ENCODE data around the gene BDKRB1.

DNA sequence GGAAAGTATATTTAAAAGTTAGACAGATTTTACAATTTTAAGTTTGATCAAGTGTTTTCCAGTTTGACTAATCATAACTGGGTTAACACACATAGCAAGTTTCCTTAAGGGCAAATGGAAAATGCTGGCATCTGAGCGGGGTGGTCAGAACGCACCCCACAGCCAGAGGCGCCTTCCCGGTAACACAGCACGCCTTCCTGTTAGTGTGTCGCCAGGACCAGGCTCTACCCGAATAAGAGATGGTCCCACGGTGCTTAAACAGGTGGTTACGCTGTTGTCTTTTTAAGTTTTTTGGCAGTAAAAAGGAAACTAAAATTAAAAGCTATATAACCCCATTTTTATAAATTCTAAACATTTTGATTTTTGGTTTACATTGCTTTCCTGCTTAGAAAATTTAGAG, 28.0 kb downstream of the BDKRB1 start:
- TF ChIP-seq, protein P1, sequence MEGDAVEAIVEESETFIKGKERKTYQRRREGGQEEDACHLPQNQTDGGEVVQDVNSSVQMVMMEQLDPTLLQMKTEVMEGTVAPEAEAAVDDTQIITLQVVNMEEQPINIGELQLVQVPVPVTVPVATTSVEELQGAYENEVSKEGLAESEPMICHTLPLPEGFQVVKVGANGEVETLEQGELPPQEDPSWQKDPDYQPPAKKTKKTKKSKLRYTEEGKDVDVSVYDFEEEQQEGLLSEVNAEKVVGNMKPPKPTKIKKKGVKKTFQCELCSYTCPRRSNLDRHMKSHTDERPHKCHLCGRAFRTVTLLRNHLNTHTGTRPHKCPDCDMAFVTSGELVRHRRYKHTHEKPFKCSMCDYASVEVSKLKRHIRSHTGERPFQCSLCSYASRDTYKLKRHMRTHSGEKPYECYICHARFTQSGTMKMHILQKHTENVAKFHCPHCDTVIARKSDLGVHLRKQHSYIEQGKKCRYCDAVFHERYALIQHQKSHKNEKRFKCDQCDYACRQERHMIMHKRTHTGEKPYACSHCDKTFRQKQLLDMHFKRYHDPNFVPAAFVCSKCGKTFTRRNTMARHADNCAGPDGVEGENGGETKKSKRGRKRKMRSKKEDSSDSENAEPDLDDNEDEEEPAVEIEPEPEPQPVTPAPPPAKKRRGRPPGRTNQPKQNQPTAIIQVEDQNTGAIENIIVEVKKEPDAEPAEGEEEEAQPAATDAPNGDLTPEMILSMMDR (IDR thresholded peaks at IDR 0.05; ENCODE audit: extremely low read depth in 1 of 2, insufficient read depth in 1 of 2, low read depth in 1 of 2, low read length in 2 of 2) = no peak
- TF ChIP-seq FOS (IDR thresholded peaks at IDR 0.05; ENCODE audit: borderline replicate concordance, insufficient read depth, low read length) = no peak
- TF ChIP-seq POLR2AphosphoS5 (IDR thresholded peaks at IDR 0.05; ENCODE audit: insufficient read depth, low read depth, low read length) = no peak
- TF ChIP-seq, protein P2, sequence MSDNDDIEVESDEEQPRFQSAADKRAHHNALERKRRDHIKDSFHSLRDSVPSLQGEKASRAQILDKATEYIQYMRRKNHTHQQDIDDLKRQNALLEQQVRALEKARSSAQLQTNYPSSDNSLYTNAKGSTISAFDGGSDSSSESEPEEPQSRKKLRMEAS (IDR thresholded peaks at IDR 0.05; ENCODE audit: insufficient read depth, insufficient read length) = no peak
- TF ChIP-seq POLR2A (IDR thresholded peaks at IDR 0.05; ENCODE audit: low read depth, low read length) = no peak
- no peak for TF ChIP-seq EZH2 (IDR thresholded peaks at IDR 0.05; ENCODE audit: borderline replicate concordance, low read depth, low read length, severe bottlenecking)
- no peak for TF ChIP-seq GATA2 (IDR thresholded peaks at IDR 0.05; ENCODE audit: insufficient read depth, insufficient read length, low read depth, low read length)
- TF ChIP-seq JUN (IDR thresholded peaks at IDR 0.05; ENCODE audit: borderline replicate concordance, insufficient read depth, insufficient read length, low read depth) = no peak
- no peak for TF ChIP-seq MYC (IDR thresholded peaks at IDR 0.05; ENCODE audit: low read depth, low read length)
